SH-SY5Y (cell line): Measurements from ENCODE around the gene TCP11.

ENCODE experiments used
- GATA2 ChIP-seq: IDR thresholded peaks from 2 replicates; pipeline ENCODE4 v1.6.1; 2011; ENCODE audit warnings: mild to moderate bottlenecking, low read depth, low read length
- GATA3 ChIP-seq: IDR thresholded peaks from 2 replicates; pipeline ENCODE4 v1.6.1; 2011; ENCODE audit warnings: low read depth, mild to moderate bottlenecking, low read length, moderate library complexity

GRCh38 chr6:35099116-35099515, 42.0 kb downstream of the TCP11 start:
- no peak for TF ChIP-seq GATA3
- no peak for TF ChIP-seq GATA2
